Measurements from ENCODE around the gene UCHL3.

Gene UCHL3

GRCh38 chr13:75637181-75637750 is 87.7 kb downstream of the UCHL3 start:
- no peak for DNase-seq (ENCODE audit: extremely low read depth, low read depth)
- TF ChIP-seq CTCF (IDR thresholded peaks at IDR 0.05; ENCODE audit: low read depth, low read length), result no peak

GRCh38 chr13:75639454-75639853 is 89.9 kb downstream of the UCHL3 start:
- no peak for DNase-seq (ENCODE audit: extremely low read depth, low read depth)

GRCh38 chr13:75641026-75641425 is 91.4 kb downstream of the UCHL3 start:
- no peak for TF ChIP-seq CTCF (IDR thresholded peaks at IDR 0.05; ENCODE audit: low read depth, low read length)

More at GRCh38 chr13:75639454-75639853, 89.9 kb downstream of the UCHL3 start:
- TF ChIP-seq CTCF (IDR thresholded peaks at IDR 0.05; ENCODE audit: low read depth, low read length), result no peak

GRCh38 chr13:75643182-75643581 is 93.6 kb downstream of the UCHL3 start:
- DNase-seq (ENCODE audit: extremely low read depth, low read depth), result no peak
- TF ChIP-seq CTCF (IDR thresholded peaks at IDR 0.05; ENCODE audit: low read depth, low read length), result no peak

More at GRCh38 chr13:75641026-75641425, 91.4 kb downstream of the UCHL3 start:
- no peak for DNase-seq (ENCODE audit: extremely low read depth, low read depth)

- DNase-seq (ENCODE audit: extremely low read depth, low read depth), result no peak
- TF ChIP-seq CTCF (IDR thresholded peaks at IDR 0.05; ENCODE audit: low read depth, low read length), result no peak
Measured at GRCh38 chr13:75643693-75644092, 94.1 kb downstream of the UCHL3 start.

GRCh38 chr13:75645141-75645540 is 95.5 kb downstream of the UCHL3 start:
- no peak for TF ChIP-seq CTCF (IDR thresholded peaks at IDR 0.05; ENCODE audit: low read depth, low read length)
- no peak for DNase-seq (ENCODE audit: extremely low read depth, low read depth)

GRCh38 chr13:75647126-75647784 is 97.7 kb downstream of the UCHL3 start:
- no peak for DNase-seq (ENCODE audit: extremely low read depth, low read depth)
- TF ChIP-seq CTCF (IDR thresholded peaks at IDR 0.05; ENCODE audit: low read depth, low read length), result no peak

Measured in AG09319 (cell line).